Frontal cortex (tissue), 4 donors: ENCODE measurements around the gene SMU1. TPM values are rescaled to one million over a fixed set of nuclear protein-coding genes. Genes with fewer than 3 reads are reported as not detected.
"Not testable (repeated sequence)": the region's sequence is repeated elsewhere in the genome, so short reads cannot be mapped to it uniquely, and the experiment has no call there.

Experiments used
- DNase-seq, 2 donors: peaks; one replicate each; pipeline ENCODE4 v3.0.0; 2012; ENCODE audit warnings: low spot score in 2 of 2
- FAIRE-seq: peaks from 2 replicates; lab custom pipeline; 2012; peaks lifted over from hg19 to GRCh38; lab: Jason Lieb, UNC
- total RNA-seq: library from RNA; depleted of rRNA; stranded (reverse); fragments of >200 nt; gene quantifications from one replicate; pipeline ENCODE4 v1.2.3, GENCODE V29; 2014
- donor health status: control.
- donor health status: control.
- donor health status: control.

Gene SMU1
- total RNA-seq, 1 donor from 2014 or later: 53.4 TPM

DNA sequence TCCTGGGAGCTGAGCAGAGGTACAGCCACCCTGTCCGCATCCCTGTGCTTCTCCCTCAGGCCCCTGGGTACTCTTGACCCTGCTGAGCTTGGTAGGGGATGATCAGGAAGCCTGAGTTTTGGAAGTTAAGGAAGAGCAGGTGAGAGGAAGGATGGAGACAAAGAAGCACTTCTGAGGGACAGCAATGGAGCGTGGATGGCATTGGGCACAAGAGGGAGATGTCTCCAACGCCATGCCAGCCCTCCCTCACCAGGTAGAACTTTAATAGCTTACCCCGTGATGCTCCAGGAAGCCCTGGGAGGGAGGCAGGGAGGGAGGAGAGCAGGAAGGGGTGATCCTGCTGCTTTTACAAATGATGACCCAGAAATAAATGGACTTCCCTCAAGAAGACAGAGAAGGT lies 29.9 kb upstream of the SMU1 start:
- FAIRE-seq: no peak
- DNase-seq: no peak

DNA sequence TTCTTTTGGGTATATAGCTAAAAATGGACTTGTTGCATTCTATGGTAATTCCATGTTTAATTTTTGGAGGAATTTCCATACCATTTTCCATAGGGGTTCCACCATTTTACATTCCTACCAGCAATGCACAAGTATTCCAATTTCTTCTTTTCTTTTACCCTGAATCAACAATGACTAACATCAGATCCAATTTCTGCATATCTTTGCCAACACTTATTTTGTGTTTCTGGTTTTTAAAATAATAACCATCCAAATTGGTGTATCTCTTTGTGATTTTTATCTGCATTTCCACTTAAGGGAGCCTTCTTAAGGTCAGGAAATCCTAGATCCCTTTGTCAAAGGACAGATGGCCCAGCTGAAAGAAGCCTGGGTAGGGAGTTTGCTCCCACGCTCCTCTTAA lies 29.5 kb upstream of the SMU1 start:
- no peak for FAIRE-seq
- DNase-seq: no peak

DNA sequence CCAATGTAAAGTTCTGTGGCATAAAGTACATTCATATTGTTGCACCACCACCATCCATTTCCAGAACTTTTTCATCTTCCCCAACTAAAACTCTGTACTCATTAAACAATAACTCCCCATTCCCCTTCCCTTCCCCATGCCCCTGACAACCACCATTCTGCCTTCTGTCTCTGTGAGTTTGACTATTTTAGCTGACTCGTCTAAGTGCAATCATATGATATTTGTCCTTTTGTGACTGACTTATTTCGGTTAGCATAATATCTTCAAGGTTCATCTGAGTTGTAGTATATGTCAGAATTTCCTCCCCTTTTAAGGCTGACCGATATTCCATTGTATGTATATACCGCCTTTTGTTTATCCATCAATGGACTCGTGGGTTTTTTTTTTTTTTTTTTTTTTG lies 29.0 kb upstream of the SMU1 start:
- FAIRE-seq: no peak

DNA sequence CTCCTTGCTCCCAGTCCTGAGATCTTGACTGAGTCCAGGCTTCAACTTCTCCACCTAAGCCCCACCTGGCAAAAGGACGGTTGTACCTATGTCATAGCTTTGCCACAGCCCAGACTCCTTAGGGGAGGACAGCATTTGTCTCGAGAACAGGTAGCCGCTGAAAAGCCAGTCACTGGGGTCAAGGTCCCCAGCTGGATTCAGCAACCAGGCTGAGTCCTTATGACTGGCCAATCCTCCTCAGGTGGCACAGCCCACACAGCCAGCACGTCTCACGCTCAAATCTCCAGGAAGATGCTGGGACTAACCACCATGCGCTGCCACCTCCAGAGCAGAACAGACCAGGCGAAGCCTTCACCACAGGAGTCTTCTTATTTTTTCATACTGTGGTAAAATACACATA lies 27.9 kb upstream of the SMU1 start:
- FAIRE-seq: no peak
- DNase-seq: no peak

More for the DNA sequence above, 29.0 kb upstream of the SMU1 start:
- no peak for DNase-seq

DNA sequence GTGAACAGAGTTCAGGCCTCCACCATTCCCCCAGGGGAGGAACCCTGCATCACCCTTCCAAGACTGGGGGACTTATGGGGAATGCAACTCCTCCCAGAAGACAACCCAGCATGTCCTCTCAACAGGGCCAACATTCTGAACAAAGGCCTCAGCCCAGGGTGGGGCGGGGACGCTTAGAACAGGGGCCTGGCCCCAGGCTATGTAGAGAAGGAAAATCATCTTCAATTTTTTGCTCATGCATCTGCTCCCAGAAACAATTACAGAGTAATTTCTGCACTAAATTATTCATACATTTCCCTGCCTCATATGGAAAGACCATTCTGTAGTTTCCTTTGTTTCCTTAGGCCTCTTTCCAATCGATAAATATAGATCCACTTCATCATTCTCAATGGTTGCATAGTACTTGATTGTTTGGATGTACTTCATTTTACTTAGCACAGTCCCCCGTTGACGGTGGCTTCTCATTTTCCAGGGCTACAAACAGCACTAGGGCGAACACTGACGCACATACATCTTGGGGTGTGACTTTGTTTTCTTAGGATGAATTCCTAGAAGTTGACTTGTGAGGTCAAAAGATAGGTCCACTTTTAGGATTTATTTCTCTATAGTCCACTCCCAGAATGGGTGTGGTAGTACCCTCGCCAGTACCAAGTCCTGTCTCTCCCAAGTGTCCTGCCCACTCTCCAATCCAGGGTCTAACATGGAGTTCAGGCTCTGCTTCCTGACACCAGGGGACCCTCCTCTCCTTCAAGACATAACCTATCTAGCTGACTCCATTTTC lies 27.2 kb upstream of the SMU1 start:
- FAIRE-seq: no peak
- DNase-seq: no peak

DNA sequence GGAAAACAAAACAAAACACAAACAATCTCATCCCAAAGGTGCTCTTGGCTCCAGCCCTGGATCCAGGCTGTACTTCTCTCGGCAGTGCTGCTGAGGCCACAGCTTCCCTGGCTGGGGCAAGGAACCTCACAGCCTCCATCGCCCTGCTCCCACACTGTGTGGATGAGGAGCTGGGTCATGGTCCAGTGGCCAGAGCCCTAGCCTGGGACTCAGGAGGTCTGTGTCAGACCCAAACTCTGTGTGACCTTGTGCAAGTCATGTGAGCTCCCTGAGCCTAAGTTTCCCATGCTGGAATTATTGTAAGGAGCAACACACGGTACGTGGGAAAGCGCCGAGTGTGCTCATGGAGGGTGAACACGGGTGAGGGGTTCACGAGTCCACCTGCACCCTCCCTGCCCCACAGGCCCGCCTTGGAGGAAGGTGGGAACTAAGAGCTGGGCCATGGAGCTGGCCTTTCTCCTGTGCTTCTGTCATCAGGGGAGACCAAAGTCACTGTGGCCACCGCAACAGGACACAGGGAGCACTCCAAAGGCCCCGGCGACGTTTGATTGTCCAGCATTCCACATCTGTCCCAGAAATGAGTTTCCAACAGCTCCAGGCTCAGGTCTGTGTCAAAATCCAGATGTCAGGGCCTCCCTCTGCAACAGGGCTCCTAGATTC lies 26.2 kb upstream of the SMU1 start:
- no peak for FAIRE-seq

DNA sequence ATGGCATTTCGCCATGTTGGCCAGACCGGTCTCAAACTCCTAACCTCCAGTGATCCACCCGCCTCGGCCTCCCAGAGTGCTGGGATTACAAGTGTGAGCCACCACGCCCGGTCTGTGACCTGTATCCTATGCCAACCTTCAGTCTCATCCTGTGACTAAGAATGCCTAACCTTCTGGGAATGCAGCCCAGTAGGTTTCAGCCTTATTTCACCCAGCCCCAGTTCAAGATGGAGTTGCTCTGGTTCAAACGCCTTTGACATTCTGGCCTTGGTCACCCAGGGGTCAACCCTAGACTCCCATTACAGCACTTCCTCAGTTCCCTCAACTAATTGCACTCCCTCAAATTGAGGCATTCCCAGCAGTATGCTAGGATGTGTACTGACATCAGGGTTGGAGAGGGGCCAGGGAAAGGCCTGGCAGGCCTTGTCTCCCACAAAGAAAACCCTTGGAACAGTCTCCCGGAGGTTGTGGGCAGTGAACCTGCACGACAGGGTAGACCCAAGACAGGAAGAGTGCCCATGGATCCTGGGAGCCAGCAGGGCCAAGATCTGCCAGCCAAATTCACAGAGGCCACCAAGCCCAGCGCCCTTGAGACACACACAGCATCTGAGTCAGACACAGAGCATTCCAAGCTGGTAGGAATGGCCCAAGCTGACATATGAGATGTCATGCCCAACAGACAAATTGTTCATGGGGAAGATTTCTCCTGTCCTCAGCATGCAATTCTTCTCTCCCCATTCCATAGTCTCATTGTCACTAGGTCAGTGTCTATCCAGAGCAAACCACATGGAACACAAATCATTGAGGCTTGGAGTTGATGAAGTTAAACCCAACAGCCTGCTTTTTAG lies 24.9 kb upstream of the SMU1 start:
- FAIRE-seq: no peak

More for the DNA sequence above, 26.2 kb upstream of the SMU1 start:
- DNase-seq: no peak

DNA sequence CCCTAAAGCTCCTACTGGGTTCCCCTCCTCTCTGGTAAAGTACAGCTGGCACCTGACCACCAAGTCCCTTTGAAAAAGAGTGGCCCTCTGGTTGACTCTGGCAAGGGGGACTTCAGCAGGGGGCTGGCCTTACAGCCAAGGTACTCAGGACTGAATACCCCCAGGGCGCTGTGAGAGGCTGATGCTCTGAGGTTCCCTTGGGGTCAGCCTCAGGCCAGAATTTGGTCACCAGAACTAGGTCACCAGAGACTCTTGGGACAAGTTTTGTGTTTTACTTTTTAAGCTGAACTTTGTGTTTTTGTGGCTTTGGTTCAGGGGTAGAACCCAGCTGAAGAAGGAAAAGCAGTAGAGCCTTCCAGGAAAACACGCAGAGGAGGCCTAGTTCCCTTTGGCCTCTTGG lies 23.3 kb upstream of the SMU1 start:
- FAIRE-seq: no peak
- DNase-seq: no peak

More for the DNA sequence above, 24.9 kb upstream of the SMU1 start:
- no peak for DNase-seq

DNA sequence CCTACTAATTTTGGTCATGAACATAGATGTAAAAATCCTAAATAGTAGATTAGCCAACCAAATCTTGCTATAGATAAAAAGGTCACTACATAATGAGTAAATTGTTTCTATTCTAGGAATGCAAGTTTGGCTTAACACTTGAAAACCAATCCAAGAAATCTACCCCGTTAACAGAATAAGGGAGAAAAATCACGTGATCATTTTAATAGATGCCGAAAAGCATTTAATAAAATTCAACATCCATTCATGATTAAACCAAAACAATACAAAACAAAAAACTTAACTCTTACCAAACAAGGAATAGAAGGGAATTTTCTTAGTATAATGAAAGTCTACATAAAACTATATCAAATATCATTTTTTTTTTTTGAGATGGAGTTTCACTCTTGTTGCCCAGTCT lies 20.7 kb upstream of the SMU1 start:
- no peak for FAIRE-seq
- no peak for DNase-seq

DNA sequence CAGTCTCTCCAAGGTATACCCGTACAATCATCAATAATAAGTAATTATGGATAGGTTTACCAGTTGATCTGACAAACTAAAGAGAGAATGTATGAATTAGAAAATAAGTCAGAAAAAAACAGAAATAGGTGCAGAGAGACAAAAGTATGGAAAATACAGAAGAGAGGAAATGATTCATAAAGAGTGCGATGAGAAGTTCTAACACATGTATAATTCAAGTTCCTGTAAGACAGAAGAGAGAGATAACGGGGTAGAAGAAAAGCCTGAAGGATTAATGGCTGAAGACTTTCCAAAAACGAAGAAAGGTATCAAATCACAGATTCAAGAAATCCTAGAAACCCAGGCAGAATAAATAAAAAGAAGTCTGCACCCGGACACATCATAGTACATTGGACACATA lies 16.2 kb upstream of the SMU1 start:
- no peak for DNase-seq
- no peak for FAIRE-seq

DNA sequence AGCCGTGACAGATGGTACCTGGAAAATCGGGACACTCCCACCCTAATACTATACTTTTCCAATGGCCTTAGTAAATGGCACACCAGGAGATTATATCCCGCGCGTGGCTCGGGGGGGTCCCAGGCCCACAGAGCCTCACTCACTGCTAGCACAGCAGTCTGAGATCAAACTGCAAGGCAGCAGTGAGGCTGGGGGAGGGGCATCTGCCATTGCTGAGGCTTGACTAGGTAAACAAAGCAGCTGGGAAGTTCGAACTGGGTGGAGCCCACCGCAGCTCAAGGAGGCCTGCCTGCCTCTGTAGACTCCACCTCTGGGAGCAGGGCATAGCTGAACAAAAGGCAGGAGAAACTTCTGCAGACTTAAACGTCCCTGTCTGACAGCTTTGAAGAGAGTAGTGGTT lies 9.2 kb upstream of the SMU1 start:
- not testable (repeated sequence) for FAIRE-seq

DNA sequence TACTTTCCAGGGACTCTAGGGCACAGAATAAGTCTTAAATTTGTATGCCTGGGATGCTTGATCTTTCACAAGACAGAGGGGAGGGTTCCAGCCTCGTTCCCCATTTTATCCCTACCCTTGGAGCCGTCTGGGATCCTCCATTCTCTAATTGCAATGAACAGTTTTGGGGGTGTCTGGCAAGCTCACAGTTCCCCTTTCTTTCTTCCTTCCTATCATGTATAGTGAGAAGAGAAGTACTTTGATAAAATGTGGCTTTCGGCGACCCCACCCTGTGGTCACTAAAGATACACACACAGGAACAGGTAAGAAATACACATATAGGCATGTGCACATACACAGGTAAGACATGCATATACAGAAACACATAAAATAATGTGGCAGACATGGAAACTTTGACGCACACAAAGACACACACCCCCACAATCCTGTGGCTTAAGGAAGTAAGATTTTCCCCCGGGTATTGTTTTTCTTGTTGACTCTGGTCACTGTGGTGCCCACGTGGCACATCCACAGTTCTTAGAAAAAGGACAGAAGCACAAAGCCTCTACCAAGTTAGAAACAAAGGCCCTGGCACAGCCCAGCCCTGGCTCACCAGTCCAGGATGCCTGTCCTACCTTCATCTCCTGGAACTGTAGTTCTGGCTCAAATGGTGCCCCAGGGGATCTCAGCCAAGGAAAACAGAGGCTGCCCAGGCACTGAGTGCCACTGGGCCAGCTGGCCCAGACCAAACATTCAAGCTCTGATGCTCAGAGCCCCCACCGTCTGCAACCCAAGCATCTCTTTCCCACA lies 6.3 kb upstream of the SMU1 start:
- no peak for FAIRE-seq

More for the DNA sequence above, 9.2 kb upstream of the SMU1 start:
- not testable (repeated sequence) for DNase-seq

DNA sequence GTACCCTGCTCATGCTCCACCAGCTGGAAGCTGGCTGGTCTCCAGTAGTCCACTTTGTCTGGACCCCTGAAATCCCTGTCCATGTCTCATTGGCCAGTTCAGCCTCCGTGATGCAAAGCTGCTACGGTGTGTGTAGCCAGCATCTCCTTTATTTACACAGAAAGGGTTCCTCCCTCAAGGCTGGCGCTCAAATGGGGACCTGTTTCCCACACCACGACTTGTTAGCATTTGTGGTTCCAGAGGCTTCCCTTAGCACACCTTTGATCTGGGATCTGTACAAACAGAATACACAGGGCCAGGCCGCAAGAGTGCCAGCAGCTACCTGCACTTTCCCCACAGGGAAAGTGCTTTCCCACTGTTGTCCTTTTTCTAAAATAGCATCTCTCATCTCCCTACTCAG lies 5.7 kb upstream of the SMU1 start:
- DNase-seq: no peak
- FAIRE-seq: no peak

More for the DNA sequence above, 6.3 kb upstream of the SMU1 start:
- no peak for DNase-seq

DNA sequence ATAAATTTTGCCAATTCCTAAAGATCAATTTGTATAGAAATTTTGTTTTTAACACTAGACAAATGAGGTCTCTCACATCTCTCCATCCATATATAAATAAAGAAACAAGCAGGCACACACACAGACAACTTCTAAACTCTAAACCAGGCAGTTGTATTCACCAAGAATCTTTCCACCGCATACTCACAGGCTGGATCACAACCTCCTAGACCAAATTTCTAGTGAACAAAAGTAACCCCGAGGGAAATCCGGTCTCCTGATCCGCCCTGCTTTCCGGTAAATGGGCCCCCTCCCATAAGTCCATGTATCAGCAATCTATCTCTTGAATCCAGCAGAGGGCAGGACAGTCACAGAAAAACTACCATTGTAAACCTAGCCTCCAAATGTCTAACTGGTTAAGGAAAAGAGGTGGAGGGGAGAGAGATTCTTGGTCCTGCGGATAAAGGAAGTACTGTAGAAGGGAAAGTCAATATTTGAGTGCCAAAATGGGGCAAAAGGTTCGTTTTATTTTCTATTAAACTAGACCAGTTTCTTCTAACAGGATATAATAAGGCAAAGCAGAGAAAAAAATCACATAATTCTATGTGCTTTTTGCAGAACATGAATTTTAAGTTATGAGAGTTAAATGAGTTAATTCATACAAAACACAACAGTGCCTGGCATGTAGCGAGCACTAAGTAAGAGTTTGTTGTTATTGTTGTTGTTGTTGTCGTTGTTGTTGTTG lies 4.8 kb upstream of the SMU1 start:
- no peak for FAIRE-seq
- peak; percentile 57 to 72 for DNase-seq

DNA sequence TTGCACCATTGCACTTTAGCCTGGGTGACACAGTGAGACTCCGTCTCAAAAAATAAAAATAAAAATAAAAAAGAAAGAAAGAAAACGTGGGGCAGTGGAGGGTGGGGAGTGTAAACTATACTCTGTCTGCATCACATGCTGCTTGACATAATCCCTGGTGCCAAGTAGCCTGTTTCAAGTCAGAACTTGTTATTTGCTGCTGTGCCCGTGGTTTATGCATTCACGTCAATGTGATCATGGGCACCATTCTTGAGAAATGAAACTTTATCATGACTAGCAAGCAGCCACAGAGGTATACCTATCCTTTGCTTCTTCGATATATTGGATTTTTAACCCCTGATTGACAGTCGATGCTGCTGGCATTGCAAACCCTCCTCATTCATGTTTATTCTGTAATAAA lies 4.1 kb upstream of the SMU1 start:
- FAIRE-seq (no peak), DNase-seq (no peak)

DNA sequence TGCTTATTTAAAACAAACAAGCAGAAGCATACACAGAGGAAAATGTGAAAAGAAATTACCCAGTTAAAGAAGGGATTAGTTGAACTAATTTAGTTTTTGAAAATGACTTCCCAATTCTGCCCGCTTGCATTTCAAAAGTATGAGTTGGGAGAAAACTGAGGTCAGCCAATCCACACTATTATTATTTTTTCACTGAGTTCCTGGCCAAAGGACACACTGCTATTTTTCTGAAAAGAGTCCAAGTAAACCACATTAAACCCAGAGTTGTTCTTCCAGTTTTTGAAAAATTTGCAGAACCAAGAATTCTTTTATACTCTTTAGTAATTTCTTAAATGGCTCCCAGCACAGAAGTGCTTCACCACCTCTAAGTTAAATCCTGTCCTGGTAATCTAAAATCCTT lies 7.5 kb downstream of the SMU1 start:
- DNase-seq (no peak), FAIRE-seq (no peak)

DNA sequence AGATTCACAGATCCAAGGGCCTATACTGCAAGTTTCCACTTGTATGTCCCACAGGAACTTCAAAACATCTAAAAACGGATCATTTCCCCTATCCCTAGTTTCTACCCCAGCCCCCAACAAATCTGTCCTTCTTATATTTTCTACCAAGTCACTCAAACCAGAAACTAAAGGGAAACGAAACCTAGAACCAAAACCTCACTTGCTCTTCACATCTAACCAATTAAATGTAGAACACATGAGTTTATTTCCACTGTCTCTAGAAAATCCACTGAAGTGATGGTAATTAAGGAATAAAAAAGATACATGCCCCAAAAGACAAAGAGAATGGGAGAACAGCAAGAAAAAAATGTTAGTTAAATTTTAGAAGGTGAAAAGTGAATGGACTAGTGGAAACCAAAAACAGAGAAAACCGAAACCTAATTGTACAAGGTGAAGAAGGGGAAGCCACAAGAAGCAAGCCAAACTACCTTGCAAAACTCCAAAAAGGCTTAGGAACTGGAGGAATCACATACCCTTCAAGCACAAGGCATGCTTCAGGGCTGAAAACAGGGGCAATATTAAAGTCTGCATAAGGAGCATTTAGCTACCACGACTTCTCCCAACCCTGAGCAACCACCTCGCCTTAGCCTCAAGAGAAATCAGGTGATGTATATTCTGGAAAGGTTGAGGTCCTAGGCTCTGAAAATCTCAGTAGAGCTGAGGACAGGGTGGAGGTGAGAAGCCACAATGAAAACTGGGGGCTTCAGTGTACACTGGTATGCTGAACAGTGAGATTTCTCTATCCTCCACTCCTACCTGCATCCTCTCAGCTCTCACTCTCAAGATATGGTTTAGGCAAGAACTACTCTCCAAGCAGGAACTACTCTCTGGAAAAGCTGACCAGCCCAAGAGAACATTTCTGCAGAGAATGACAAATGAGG lies 11.1 kb downstream of the SMU1 start:
- no peak for FAIRE-seq

DNA sequence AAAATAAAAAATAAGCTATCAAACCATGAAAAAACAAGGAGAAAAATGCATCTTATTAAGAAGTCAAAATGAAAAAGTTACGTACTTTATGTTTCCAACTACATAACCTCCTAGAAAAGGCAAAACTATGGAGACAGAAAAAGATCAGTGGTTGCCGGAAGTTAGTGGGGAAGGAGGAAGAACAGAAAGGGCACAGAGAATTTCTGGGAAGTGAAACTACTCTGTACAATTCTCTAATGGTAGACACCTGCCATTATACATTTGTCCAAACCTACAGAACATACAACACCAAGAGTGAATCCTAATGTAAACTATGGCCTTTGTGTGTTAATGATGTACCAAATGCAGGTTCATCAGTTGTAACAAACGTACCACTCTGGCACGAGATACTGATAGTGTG lies 25.3 kb downstream of the SMU1 start:
- DNase-seq: no peak
- no peak for FAIRE-seq

More for the DNA sequence above, 11.1 kb downstream of the SMU1 start:
- DNase-seq: no peak
